H9 (cell line): ENCODE data around the gene CDK8. TPM values are rescaled to one million over a fixed set of nuclear protein-coding genes. Genes with fewer than 3 reads are reported as not detected.

Experiments used
- DNase-seq: peaks from one replicate; pipeline ENCODE4 v3.0.0-alpha.2; 2017
- H2AFZ ChIP-seq: one replicate; pipeline ENCODE4 v1.6.1; 2013; ENCODE audit warnings: mild to moderate bottlenecking, low read length, control low read depth, moderate library complexity
- H2AK5ac ChIP-seq: 2 replicates; pipeline ENCODE4 v1.6.1; 2013; ENCODE audit warnings: low read length, control low read depth, mixed read lengths; ENCODE audit not compliant: insufficient read length
- H2BK120ac ChIP-seq: one replicate; pipeline ENCODE4 v1.6.1; 2013; ENCODE audit warnings: low read depth, mild to moderate bottlenecking, low read length, control low read depth, inconsistent platforms; ENCODE audit not compliant: poor library complexity, severe bottlenecking
- H2BK12ac ChIP-seq: 2 replicates; pipeline ENCODE4 v1.6.1; 2013; ENCODE audit warnings: low read length, control low read depth, mixed read lengths, low read depth; ENCODE audit not compliant: insufficient read length
- H2BK15ac ChIP-seq: 2 replicates; pipeline ENCODE4 v1.6.1; 2013; ENCODE audit warnings: low read depth, low read length, control low read depth
- H2BK20ac ChIP-seq: one replicate; pipeline ENCODE4 v1.6.1; 2013; ENCODE audit warnings: low read depth, mild to moderate bottlenecking, low read length, control low read depth, inconsistent platforms; ENCODE audit not compliant: poor library complexity, severe bottlenecking
- H2BK5ac ChIP-seq: 2 replicates; pipeline ENCODE4 v1.6.1; 2013; ENCODE audit warnings: low read length, control low read depth, mixed read lengths; ENCODE audit not compliant: insufficient read length
- H3K14ac ChIP-seq: 2 replicates; pipeline ENCODE4 v1.6.1; 2013; ENCODE audit warnings: low read length, control low read depth; ENCODE audit not compliant: insufficient read depth
- H3K18ac ChIP-seq: 2 replicates; pipeline ENCODE4 v1.6.1; 2013; ENCODE audit warnings: low read depth, mild to moderate bottlenecking, mixed read lengths, low read length, control low read depth; ENCODE audit not compliant: insufficient read length
- H3K23ac ChIP-seq: 2 replicates; pipeline ENCODE4 v1.6.1; 2013; ENCODE audit warnings: low read length, control low read depth, mixed read lengths, low read depth; ENCODE audit not compliant: insufficient read length
- H3K23me2 ChIP-seq: 2 replicates; pipeline ENCODE4 v1.6.1; 2013; ENCODE audit warnings: low read depth, mild to moderate bottlenecking, mixed read lengths, low read length, control low read depth; ENCODE audit not compliant: insufficient read length, poor library complexity, severe bottlenecking
- H3K27ac ChIP-seq: 2 replicates; pipeline ENCODE4 v1.5.1; 2013; ENCODE audit warnings: low read length, control low read depth, mixed read lengths, low read depth; ENCODE audit not compliant: insufficient read length
- H3K27me3 ChIP-seq: 2 replicates; pipeline ENCODE4 v1.6.1; 2013; ENCODE audit warnings: low read length, control low read depth, inconsistent platforms; ENCODE audit not compliant: insufficient read depth
- H3K4ac ChIP-seq: 2 replicates; pipeline ENCODE4 v1.6.1; 2013; ENCODE audit warnings: low read depth, mild to moderate bottlenecking, control low read depth, inconsistent platforms, low read length, moderate library complexity
- H3K4me1 ChIP-seq: 2 replicates; pipeline ENCODE4 v1.6.1; 2013; ENCODE audit warnings: low read length, control low read depth, inconsistent platforms; ENCODE audit not compliant: insufficient read depth
- H3K4me2 ChIP-seq: 2 replicates; pipeline ENCODE4 v1.6.1; 2013; ENCODE audit warnings: low read length, control low read depth, mixed read lengths; ENCODE audit not compliant: insufficient read length, insufficient read depth
- H3K56ac ChIP-seq: 2 replicates; pipeline ENCODE4 v1.6.1; 2013; ENCODE audit warnings: low read depth, mild to moderate bottlenecking, mixed read lengths, low read length, control low read depth; ENCODE audit not compliant: insufficient read length
- H3K79me1 ChIP-seq: 2 replicates; pipeline ENCODE4 v1.6.1; 2013; ENCODE audit warnings: low read depth, mild to moderate bottlenecking, moderate library complexity, low read length, control low read depth, inconsistent platforms; ENCODE audit not compliant: insufficient read depth, poor library complexity, severe bottlenecking
- H3K79me2 ChIP-seq: 2 replicates; pipeline ENCODE4 v1.6.1; 2013; ENCODE audit warnings: low read length, control low read depth, inconsistent platforms; ENCODE audit not compliant: insufficient read depth
- H3K9ac ChIP-seq: 2 replicates; pipeline ENCODE4 v1.6.1; 2013; ENCODE audit warnings: low read length, control low read depth, mixed read lengths; ENCODE audit not compliant: insufficient read length; ENCODE audit errors: extremely low read depth
- H3K9me3 ChIP-seq: one replicate; pipeline ENCODE4 v1.6.1; 2013; ENCODE audit warnings: low read depth, low read length, inconsistent platforms; ENCODE audit not compliant: control insufficient read depth
- H3T11ph ChIP-seq: one replicate; pipeline ENCODE4 v1.6.1; 2013; ENCODE audit warnings: mild to moderate bottlenecking, low read length, control low read depth, inconsistent platforms
- H4K20me1 ChIP-seq: one replicate; pipeline ENCODE4 v1.6.1; 2013; ENCODE audit not compliant: control insufficient read depth, insufficient read length, insufficient read depth
- H4K5ac ChIP-seq: 2 replicates; pipeline ENCODE4 v1.6.1; 2013; ENCODE audit warnings: low read depth, mild to moderate bottlenecking, mixed read lengths, low read length, control low read depth; ENCODE audit not compliant: insufficient read length
- H4K8ac ChIP-seq: replicated peaks from 2 replicates; pipeline ENCODE4 v1.6.1; 2013; ENCODE audit warnings: low read length, control low read depth, mixed read lengths, low read depth; ENCODE audit not compliant: insufficient read length
- H4K91ac ChIP-seq: 2 replicates; pipeline ENCODE4 v1.6.1; 2013; ENCODE audit warnings: low read depth, mild to moderate bottlenecking, moderate library complexity, mixed read lengths, low read length, control low read depth; ENCODE audit not compliant: insufficient read length
- H3K27ac Mint-ChIP-seq, 3 experiments: 2 replicates in 2 of 3; 3 replicates in 1 of 3; pipeline ENCODE4 v1.8.0; 2020 to 2021; ENCODE audit warnings: mixed read lengths in 3 of 3, mild to moderate bottlenecking in 1 of 3, moderate library complexity in 1 of 3
- H3K27me3 Mint-ChIP-seq: 2 replicates; pipeline ENCODE4 v1.8.0; 2021; ENCODE audit warnings: low read depth, mild to moderate bottlenecking, moderate library complexity, mixed read lengths
- H3K36me3 Mint-ChIP-seq, 3 experiments: 2 replicates in 2 of 3; 3 replicates in 1 of 3; pipeline ENCODE4 v1.8.0; 2020 to 2021; ENCODE audit warnings: low read depth in 3 of 3, mixed read lengths in 3 of 3; ENCODE audit not compliant: insufficient read depth in 1 of 3
- H3K4me1 Mint-ChIP-seq, 2 experiments: 2 replicates each; pipeline ENCODE4 v1.8.0; 2020; ENCODE audit warnings: mixed read lengths in 2 of 2
- H3K4me3 Mint-ChIP-seq, 2 experiments: 2 replicates in 1 of 2; 3 replicates in 1 of 2; pipeline ENCODE4 v1.8.0; 2020 to 2021; ENCODE audit warnings: mild to moderate bottlenecking in 2 of 2, mixed read lengths in 2 of 2, moderate library complexity in 1 of 2
- H3K9me3 Mint-ChIP-seq, 2 experiments: 2 replicates in 1 of 2; 3 replicates in 1 of 2; pipeline ENCODE4 v1.8.0; 2020; ENCODE audit warnings: mild to moderate bottlenecking in 2 of 2, mixed read lengths in 2 of 2, moderate library complexity in 1 of 2
- WGBS: extraction: QIAGEN DNeasy Blood & Tissue Kit; methylation state at CpG from one replicate; pipeline ENCODE4 v1.1.7; 2013; ENCODE audit warnings: missing lambda C conversion rate, low lambda C conversion rate, mixed read lengths; ENCODE audit not compliant: insufficient read length; ENCODE audit errors: extremely low coverage; 5-methylcytosine and 5-hydroxymethylcytosine counted together
- total RNA-seq: library from RNA; stranded (reverse); gene quantifications from 2 replicates; pipeline ENCODE4 v1.2.1, GENCODE V29; 2021
- TF ChIP-seq, protein P1 (sequence below): fragments of 200-600 bp; sonication (generic); conservative IDR thresholded peaks from 3 replicates; pipeline ENCODE4 v1.8.0; 2021; ENCODE audit warnings: antibody characterized with exemption, mild to moderate bottlenecking

Gene CDK8
- total RNA-seq, 1 experiment from 2014 or later, result 18.1 TPM

DNA sequence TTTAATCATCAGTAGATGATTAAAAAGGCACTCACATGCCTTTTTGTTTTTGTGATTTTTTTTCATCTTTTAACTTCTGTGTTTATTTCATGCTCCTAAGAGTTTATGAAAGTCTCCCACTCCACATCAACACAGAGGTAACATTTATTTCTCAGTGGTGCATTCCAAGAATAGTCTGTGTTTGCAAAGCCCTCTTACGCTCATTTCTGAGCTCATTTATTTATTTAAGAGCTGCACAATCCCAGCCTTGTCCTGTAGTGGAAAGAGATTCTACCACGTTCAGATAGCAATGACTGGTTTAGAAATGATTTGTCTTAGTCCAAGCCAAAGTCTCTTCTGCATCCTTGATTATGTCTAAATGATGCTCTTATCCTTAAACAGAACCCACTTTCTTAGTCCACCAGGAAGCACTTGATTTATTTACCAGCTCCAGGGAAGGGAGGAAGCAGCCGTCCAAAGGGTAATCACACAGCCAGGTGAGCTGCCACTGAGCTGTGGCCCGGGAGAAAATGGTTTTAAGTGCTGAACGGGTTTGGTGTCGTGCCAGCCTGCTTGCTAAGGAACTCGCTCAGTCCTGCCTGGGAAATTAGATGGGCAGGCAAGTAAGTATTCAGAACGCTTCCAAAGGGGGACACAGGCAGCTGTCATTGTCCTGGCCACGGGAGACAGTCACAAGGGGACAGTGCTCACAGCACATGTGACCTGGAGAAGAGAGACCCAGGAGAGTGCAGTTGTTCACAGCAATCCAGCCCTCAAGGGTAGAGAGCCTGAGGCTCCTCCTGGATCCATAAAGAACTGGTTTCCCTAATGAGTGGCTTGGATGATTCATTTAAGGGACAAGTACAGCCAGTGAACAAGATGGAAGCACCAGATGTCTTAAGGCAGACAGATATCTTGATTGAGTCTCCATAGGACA is 171.8 kb downstream of the CDK8 start:
- no peak overlapping the region for H3K27ac Mint-ChIP-seq
- Histone ChIP-seq H3K27me3 (no peaks in the 10 kb centered on the region), H4K8ac (no peak overlapping the region), H3T11ph (no peak overlapping the region), H3K18ac (no peak overlapping the region), H2AFZ (no peak overlapping the region), H3K14ac (no peak overlapping the region), H2BK5ac (no peak overlapping the region), H3K23ac (no peak overlapping the region), H3K4me2 (no peak overlapping the region), H3K79me2 (no peaks in the 10 kb centered on the region), H3K9me3 (no peaks in the 10 kb centered on the region), H3K4me1 (no peaks in the 10 kb centered on the region), H3K56ac (no peak overlapping the region), H3K9ac (no peak overlapping the region), H3K27ac (no peak overlapping the region), H2BK15ac (no peak overlapping the region), H2BK120ac (no peak overlapping the region), H3K4ac (no peak overlapping the region), H4K91ac (no peak overlapping the region), H3K79me1 (no peaks in the 10 kb centered on the region), H2BK20ac (no peak overlapping the region), H4K5ac (no peak overlapping the region), H3K23me2 (no peaks in the 10 kb centered on the region), H4K20me1 (no peaks in the 10 kb centered on the region), H2AK5ac (no peak overlapping the region), H2BK12ac (no peak overlapping the region)
- peaks cover 0 to 6% of the 10 kb centered on the region in 2 experiments; a peak in 2 of 4 replicates for H3K4me1 Mint-ChIP-seq
- no peak for DNase-seq
- H3K36me3 Mint-ChIP-seq, result no peaks in the 10 kb centered on the region
- no peak overlapping the region for H3K4me3 Mint-ChIP-seq
- H3K9me3 Mint-ChIP-seq, result no peaks in the 10 kb centered on the region
- H3K27me3 Mint-ChIP-seq, result no peaks in the 10 kb centered on the region
- TF ChIP-seq, protein P1, sequence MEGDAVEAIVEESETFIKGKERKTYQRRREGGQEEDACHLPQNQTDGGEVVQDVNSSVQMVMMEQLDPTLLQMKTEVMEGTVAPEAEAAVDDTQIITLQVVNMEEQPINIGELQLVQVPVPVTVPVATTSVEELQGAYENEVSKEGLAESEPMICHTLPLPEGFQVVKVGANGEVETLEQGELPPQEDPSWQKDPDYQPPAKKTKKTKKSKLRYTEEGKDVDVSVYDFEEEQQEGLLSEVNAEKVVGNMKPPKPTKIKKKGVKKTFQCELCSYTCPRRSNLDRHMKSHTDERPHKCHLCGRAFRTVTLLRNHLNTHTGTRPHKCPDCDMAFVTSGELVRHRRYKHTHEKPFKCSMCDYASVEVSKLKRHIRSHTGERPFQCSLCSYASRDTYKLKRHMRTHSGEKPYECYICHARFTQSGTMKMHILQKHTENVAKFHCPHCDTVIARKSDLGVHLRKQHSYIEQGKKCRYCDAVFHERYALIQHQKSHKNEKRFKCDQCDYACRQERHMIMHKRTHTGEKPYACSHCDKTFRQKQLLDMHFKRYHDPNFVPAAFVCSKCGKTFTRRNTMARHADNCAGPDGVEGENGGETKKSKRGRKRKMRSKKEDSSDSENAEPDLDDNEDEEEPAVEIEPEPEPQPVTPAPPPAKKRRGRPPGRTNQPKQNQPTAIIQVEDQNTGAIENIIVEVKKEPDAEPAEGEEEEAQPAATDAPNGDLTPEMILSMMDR, result no peak
- WGBS, result no CpG with 5 or more reads among the region's 9 CpGs
